ENCODE data around the gene EIF4G1.

Gene EIF4G1

DNA sequence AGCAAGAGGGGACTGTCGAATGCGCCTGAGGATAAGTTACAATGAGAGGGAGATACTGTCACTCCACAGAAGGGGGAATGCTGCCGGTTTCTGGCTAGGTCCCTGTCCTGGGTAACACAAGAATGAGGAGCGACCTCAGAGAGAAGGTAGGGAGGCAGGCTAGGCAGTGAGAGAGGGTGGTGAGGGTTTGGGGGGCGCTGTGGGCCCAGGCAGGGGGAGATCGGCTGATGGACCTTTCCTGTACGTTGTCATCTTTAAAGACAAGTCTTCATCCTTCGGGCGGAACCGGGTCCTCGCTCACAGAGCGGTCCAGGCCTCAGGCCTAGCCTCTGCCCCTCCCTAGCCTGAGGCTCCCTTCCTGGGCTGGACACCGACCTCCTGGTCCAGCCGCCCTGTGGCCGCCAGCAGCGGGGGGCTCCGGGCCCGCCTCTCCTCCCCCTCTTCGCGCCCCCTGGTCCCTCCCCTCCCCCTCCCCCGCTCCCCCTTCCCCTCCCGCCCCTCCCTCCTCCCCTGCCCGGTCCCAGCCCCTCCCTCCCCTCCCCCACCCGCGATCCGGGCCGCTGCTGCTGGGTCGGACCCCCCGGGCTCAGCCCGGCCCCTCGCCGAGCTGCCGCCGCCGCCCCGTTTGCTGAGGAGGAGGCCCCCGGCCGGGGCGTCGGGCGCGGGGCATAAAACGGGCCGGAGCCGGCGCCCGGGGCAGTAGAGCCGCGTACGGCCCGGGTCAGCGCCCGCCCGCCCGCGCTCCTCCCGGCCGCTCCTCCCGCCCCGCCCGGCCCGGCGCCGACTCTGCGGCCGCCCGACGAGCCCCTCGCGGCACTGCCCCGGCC, 65.2 kb downstream of the EIF4G1 start, which contains the start of gene CHRD:
CHRD (plus strand) TSS at position 697 of the 827 bp plus-strand sequence. CDS start 265 bp downstream, outside the sequence.
- CTCF ChIA-PET, result interaction anchor here (6.8 kb wide), 1 partner anchor 8 kb away, joined by 34 read pairs; no protein-coding TSS in a partner anchor
- POLR2A ChIA-PET, result no interaction called here
- TF ChIP-seq, protein P1, sequence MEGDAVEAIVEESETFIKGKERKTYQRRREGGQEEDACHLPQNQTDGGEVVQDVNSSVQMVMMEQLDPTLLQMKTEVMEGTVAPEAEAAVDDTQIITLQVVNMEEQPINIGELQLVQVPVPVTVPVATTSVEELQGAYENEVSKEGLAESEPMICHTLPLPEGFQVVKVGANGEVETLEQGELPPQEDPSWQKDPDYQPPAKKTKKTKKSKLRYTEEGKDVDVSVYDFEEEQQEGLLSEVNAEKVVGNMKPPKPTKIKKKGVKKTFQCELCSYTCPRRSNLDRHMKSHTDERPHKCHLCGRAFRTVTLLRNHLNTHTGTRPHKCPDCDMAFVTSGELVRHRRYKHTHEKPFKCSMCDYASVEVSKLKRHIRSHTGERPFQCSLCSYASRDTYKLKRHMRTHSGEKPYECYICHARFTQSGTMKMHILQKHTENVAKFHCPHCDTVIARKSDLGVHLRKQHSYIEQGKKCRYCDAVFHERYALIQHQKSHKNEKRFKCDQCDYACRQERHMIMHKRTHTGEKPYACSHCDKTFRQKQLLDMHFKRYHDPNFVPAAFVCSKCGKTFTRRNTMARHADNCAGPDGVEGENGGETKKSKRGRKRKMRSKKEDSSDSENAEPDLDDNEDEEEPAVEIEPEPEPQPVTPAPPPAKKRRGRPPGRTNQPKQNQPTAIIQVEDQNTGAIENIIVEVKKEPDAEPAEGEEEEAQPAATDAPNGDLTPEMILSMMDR (IDR thresholded peaks at IDR 0.05; ENCODE audit: control extremely low read depth, extremely low read depth, low read depth, missing control alignments), result no peak

DNA sequence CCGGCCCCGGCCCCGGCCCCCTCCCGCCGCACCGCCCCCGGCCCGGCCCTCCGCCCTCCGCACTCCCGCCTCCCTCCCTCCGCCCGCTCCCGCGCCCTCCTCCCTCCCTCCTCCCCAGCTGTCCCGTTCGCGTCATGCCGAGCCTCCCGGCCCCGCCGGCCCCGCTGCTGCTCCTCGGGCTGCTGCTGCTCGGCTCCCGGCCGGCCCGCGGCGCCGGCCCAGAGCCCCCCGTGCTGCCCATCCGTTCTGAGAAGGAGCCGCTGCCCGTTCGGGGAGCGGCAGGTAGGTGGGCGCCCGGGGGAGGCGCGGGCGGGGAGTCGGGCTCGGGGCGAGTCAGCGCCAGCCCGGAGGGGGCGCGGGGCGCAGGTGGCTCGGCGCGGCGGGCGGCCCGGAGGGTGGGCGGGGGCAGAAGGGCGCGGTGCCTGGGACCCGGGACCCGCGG, 65.8 kb downstream of the EIF4G1 start:
- ChIA-PET CTCF (interaction anchor here (6.8 kb wide), 1 partner anchor 8 kb away, joined by 34 read pairs; no protein-coding TSS in a partner anchor), POLR2A (no interaction called here)
- DNase-seq (ENCODE audit: extremely low spot score), result peak; percentile 42

More for the DNA sequence above, 65.2 kb downstream of the EIF4G1 start, which contains the start of gene CHRD:
- DNase-seq (ENCODE audit: extremely low spot score), result no peak

DNA sequence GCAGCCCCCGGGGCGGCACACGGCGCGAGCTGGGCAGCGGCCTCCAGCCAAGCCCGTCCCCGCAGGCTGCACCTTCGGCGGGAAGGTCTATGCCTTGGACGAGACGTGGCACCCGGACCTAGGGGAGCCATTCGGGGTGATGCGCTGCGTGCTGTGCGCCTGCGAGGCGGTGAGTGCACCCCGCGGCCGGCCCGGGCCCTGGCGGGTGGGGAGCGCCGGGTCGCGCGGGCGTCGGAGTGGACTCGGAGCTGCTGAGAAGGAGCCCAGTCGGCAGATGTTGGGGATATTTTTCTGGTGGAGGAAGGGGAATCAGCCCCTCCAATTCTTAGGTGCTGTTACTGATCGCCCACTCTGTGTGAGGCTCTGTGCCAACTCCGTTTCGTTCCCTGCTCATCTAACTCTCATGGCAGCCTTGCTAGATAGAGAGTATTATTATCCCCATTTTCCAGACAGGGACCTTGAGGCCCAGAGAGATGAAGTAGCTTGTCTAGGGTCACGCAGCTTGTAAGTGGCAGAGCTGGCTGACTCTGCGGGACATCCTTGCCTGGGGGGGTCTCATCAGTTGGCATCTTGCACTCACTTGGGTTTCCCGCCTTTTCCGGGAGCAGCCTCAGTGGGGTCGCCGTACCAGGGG, 66.3 kb downstream of the EIF4G1 start:
- DNase-seq (ENCODE audit: extremely low spot score), result no peak
- TF ChIP-seq, protein P1 (IDR thresholded peaks at IDR 0.05; ENCODE audit: control extremely low read depth, extremely low read depth, low read depth, missing control alignments), result no peak
- CTCF ChIA-PET, result interaction anchor here (1.7 to 6.8 kb wide), 2 partner anchors 9 to 12 kb away, joined by 5 to 34 read pairs; no protein-coding TSS in a partner anchor
- POLR2A ChIA-PET, result no interaction called here

More for the DNA sequence above, 65.8 kb downstream of the EIF4G1 start:
- TF ChIP-seq, protein P1 (IDR thresholded peaks at IDR 0.05; ENCODE audit: control extremely low read depth, extremely low read depth, low read depth, missing control alignments), result no peak

DNA sequence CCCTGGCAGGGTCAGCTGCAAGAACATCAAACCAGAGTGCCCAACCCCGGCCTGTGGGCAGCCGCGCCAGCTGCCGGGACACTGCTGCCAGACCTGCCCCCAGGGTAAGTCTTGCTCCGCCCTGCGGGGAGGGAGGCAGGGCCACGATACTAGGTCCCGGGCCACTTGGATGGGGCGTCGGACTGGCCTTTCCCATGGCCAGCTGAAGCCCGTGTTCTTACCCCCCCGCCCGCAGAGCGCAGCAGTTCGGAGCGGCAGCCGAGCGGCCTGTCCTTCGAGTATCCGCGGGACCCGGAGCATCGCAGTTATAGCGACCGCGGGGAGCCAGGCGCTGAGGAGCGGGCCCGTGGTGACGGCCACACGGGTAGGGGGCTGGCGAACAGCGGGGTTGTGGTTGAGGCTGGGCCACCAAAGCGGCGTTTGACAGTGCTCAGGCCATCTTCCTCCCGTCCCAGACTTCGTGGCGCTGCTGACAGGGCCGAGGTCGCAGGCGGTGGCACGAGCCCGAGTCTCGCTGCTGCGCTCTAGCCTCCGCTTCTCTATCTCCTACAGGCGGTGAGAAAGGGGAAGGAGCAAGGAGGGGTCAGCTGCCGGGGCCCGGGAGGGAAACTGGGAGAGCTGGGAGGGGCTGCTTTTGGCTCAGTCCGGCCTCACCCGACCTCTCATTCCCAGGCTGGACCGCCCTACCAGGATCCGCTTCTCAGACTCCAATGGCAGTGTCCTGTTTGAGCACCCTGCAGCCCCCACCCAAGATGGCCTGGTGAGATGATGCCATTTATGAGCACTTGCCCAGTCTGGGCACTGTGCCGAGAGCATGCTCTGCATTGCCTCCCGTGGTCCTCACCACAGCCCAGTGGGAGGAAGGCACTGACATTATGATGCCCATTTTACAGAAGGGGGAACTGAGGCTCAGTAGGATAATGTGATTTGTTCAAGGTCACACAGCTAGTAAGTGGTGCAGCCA, 67.1 kb downstream of the EIF4G1 start:
- DNase-seq (ENCODE audit: extremely low spot score), result no peak
- CTCF ChIA-PET, result interaction anchor here (1.7 to 6.8 kb wide), 2 partner anchors 9 to 13 kb away, joined by 5 to 34 read pairs; no protein-coding TSS in a partner anchor
- POLR2A ChIA-PET, result no interaction called here

DNA sequence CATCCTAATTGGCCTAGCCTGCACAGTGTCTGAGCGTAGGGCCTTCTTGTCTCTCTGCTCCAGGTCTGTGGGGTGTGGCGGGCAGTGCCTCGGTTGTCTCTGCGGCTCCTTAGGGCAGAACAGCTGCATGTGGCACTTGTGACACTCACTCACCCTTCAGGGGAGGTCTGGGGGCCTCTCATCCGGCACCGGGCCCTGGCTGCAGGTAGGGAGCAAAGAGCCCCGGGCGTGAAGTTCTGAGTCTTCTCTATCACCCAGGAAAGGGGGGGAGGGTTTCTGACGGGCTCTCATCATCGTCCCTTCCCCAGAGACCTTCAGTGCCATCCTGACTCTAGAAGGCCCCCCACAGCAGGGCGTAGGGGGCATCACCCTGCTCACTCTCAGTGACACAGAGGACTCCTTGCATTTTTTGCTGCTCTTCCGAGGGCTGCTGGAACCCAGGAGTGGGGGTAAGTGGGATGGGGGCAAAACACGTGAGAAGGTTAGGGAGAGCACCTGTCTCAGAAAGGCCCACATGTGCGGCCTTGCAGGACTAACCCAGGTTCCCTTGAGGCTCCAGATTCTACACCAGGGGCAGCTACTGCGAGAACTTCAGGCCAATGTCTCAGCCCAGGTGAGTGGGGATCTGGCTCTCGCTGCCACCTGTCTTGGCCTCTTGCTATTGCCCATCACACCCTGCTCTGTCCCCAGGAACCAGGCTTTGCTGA, 68.1 kb downstream of the EIF4G1 start:
- ChIA-PET CTCF (interaction anchor here (1.7 to 6.8 kb wide), 2 partner anchors 10 to 14 kb away, joined by 5 to 34 read pairs; no protein-coding TSS in a partner anchor), POLR2A (no interaction called here)
- TF ChIP-seq, protein P1 (IDR thresholded peaks at IDR 0.05; ENCODE audit: control extremely low read depth, extremely low read depth, low read depth, missing control alignments), result no peak
- no peak for DNase-seq (ENCODE audit: extremely low spot score)

More for the DNA sequence above, 67.1 kb downstream of the EIF4G1 start:
- TF ChIP-seq, protein P1 (IDR thresholded peaks at IDR 0.05; ENCODE audit: control extremely low read depth, extremely low read depth, low read depth, missing control alignments), result no peak
